ENCODE results near the gene LELP1. TPM values are rescaled to one million over a fixed set of nuclear protein-coding genes. Genes with fewer than 3 reads are reported as not detected.

Gene LELP1
- total and polyA plus RNA-seq, 2 of the 8 experiments (the other 6 are each of a cell fraction or from before 2014, with no cell fraction given) = not detected

DNA sequence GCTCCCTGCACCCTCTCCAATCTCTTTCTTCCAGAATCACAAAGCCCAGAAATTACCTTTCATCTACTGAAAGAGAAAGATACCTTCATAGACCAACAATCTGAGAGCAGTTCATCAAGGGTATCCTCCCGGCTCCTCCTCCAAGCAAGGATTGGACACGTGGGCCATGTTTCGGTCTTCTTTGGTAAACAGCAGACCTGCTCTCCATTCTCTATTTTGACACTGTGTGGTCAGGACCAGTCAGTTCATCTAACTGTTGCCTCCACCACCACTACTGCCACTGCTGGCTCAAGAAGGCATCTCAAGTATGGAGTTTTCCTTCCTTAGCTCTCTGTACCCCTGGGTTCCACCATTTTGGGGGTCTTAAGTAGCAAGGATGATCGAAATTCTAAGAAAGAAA is 8.0 kb upstream of the LELP1 start (continued):
- TF ChIP-seq, protein P1, sequence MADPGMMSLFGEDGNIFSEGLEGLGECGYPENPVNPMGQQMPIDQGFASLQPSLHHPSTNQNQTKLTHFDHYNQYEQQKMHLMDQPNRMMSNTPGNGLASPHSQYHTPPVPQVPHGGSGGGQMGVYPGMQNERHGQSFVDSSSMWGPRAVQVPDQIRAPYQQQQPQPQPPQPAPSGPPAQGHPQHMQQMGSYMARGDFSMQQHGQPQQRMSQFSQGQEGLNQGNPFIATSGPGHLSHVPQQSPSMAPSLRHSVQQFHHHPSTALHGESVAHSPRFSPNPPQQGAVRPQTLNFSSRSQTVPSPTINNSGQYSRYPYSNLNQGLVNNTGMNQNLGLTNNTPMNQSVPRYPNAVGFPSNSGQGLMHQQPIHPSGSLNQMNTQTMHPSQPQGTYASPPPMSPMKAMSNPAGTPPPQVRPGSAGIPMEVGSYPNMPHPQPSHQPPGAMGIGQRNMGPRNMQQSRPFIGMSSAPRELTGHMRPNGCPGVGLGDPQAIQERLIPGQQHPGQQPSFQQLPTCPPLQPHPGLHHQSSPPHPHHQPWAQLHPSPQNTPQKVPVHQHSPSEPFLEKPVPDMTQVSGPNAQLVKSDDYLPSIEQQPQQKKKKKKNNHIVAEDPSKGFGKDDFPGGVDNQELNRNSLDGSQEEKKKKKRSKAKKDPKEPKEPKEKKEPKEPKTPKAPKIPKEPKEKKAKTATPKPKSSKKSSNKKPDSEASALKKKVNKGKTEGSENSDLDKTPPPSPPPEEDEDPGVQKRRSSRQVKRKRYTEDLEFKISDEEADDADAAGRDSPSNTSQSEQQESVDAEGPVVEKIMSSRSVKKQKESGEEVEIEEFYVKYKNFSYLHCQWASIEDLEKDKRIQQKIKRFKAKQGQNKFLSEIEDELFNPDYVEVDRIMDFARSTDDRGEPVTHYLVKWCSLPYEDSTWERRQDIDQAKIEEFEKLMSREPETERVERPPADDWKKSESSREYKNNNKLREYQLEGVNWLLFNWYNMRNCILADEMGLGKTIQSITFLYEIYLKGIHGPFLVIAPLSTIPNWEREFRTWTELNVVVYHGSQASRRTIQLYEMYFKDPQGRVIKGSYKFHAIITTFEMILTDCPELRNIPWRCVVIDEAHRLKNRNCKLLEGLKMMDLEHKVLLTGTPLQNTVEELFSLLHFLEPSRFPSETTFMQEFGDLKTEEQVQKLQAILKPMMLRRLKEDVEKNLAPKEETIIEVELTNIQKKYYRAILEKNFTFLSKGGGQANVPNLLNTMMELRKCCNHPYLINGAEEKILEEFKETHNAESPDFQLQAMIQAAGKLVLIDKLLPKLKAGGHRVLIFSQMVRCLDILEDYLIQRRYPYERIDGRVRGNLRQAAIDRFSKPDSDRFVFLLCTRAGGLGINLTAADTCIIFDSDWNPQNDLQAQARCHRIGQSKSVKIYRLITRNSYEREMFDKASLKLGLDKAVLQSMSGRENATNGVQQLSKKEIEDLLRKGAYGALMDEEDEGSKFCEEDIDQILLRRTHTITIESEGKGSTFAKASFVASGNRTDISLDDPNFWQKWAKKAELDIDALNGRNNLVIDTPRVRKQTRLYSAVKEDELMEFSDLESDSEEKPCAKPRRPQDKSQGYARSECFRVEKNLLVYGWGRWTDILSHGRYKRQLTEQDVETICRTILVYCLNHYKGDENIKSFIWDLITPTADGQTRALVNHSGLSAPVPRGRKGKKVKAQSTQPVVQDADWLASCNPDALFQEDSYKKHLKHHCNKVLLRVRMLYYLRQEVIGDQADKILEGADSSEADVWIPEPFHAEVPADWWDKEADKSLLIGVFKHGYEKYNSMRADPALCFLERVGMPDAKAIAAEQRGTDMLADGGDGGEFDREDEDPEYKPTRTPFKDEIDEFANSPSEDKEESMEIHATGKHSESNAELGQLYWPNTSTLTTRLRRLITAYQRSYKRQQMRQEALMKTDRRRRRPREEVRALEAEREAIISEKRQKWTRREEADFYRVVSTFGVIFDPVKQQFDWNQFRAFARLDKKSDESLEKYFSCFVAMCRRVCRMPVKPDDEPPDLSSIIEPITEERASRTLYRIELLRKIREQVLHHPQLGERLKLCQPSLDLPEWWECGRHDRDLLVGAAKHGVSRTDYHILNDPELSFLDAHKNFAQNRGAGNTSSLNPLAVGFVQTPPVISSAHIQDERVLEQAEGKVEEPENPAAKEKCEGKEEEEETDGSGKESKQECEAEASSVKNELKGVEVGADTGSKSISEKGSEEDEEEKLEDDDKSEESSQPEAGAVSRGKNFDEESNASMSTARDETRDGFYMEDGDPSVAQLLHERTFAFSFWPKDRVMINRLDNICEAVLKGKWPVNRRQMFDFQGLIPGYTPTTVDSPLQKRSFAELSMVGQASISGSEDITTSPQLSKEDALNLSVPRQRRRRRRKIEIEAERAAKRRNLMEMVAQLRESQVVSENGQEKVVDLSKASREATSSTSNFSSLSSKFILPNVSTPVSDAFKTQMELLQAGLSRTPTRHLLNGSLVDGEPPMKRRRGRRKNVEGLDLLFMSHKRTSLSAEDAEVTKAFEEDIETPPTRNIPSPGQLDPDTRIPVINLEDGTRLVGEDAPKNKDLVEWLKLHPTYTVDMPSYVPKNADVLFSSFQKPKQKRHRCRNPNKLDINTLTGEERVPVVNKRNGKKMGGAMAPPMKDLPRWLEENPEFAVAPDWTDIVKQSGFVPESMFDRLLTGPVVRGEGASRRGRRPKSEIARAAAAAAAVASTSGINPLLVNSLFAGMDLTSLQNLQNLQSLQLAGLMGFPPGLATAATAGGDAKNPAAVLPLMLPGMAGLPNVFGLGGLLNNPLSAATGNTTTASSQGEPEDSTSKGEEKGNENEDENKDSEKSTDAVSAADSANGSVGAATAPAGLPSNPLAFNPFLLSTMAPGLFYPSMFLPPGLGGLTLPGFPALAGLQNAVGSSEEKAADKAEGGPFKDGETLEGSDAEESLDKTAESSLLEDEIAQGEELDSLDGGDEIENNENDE (IDR thresholded peaks at IDR 0.05; ENCODE audit: insufficient replicate concordance, low read length) = no peak
- TF ChIP-seq RBBP5 (IDR thresholded peaks at IDR 0.05; ENCODE audit: borderline replicate concordance, low read depth, low read length) (no peak), EGR1 (IDR thresholded peaks at IDR 0.05; ENCODE audit: borderline replicate concordance, low read depth, low read length) (no peak), CHD2 (IDR thresholded peaks at IDR 0.05; ENCODE audit: low read length) (no peak), NRF1 (IDR thresholded peaks at IDR 0.05; ENCODE audit: low read depth, low read length) (no peak), SRF (IDR thresholded peaks at IDR 0.05; ENCODE audit: low read depth, low read length) (no peak), SUZ12 (IDR thresholded peaks at IDR 0.05; ENCODE audit: low read length) (no peak), JUN (IDR thresholded peaks at IDR 0.05; ENCODE audit: low read depth, low read length) (no peak), TBP (IDR thresholded peaks at IDR 0.05; ENCODE audit: low read depth, low read length) (no peak), TAF1 (IDR thresholded peaks at IDR 0.05; ENCODE audit: low read depth, low read length) (no peak), HDAC6 (IDR thresholded peaks at IDR 0.05; ENCODE audit: low read depth, low read length) (no peak)
- TF ChIP-seq, protein P2, sequence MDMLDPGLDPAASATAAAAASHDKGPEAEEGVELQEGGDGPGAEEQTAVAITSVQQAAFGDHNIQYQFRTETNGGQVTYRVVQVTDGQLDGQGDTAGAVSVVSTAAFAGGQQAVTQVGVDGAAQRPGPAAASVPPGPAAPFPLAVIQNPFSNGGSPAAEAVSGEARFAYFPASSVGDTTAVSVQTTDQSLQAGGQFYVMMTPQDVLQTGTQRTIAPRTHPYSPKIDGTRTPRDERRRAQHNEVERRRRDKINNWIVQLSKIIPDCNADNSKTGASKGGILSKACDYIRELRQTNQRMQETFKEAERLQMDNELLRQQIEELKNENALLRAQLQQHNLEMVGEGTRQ (IDR thresholded peaks at IDR 0.05; ENCODE audit: low read length) = no peak

Data from H1 (cell line).